Cardiac fibroblast (primary cell): ENCODE results near the gene GAMT.
"Not testable (repeated sequence)": the region's sequence is repeated elsewhere in the genome, so short reads cannot be mapped to it uniquely, and the experiment has no call there.

ENCODE experiments used
- DNase-seq, 2 donors: peaks; one replicate each; pipeline versions ENCODE4 v3.0.0 to v3.0.0-alpha.2; 2010; ENCODE audit warnings: low read depth in 2 of 2
- H3K4me3 ChIP-seq, 2 donors: replicated peaks in 1 of 2; 1 replicate in 1 of 2; 2 replicates in 1 of 2; pipeline ENCODE4 v1.5.1; 2011; ENCODE audit warnings: low read depth in 2 of 2, low read length in 2 of 2, mild to moderate bottlenecking in 2 of 2, moderate library complexity in 1 of 2
- TF ChIP-seq, protein P1 (sequence below): IDR thresholded peaks from one replicate; pipeline ENCODE4 v1.5.1; 2011; ENCODE audit warnings: low read depth, mild to moderate bottlenecking, low read length, inconsistent platforms

The GAMT gene

DNA sequence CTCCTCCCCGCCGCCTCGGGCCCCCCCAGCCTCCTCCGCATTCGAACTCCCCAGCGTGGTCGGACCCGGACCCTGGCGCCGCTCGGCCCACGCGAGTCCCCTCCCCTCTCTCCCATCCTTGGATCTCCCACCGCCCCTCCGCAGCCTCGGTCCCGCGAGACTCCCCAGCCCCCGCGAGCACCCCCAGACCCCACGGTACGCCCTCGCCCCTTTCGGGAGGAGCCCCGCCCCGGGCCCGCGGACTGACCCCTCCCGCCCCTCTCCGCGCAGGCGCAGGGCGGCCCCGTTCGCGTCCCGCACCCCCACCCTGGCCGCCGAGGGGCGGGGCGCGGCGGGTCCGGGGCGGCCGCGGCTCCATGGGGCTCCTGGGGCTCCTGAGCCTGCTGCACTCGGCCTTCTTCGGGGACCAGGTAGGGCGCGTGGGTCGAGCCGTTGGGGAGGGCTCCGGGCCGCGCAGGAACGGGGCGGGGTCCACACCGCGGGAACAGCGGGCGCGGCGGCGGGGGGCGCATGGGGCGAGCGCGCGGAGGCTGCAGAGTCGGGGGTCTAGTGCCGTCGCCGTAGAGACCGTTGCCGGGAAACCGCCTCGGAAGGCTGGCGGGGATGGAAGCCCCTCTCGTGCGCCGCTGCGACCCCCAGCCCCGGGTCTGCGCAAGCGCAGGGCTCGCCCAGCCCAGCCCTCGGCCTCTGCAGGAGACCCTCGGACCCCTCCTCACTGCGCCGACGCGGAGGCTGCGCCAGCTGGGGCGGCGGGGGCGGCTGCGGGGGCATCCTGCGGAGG is 44.8 kb upstream of the GAMT start:
- TF ChIP-seq, protein P1, sequence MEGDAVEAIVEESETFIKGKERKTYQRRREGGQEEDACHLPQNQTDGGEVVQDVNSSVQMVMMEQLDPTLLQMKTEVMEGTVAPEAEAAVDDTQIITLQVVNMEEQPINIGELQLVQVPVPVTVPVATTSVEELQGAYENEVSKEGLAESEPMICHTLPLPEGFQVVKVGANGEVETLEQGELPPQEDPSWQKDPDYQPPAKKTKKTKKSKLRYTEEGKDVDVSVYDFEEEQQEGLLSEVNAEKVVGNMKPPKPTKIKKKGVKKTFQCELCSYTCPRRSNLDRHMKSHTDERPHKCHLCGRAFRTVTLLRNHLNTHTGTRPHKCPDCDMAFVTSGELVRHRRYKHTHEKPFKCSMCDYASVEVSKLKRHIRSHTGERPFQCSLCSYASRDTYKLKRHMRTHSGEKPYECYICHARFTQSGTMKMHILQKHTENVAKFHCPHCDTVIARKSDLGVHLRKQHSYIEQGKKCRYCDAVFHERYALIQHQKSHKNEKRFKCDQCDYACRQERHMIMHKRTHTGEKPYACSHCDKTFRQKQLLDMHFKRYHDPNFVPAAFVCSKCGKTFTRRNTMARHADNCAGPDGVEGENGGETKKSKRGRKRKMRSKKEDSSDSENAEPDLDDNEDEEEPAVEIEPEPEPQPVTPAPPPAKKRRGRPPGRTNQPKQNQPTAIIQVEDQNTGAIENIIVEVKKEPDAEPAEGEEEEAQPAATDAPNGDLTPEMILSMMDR = no peak
- no peak for DNase-seq
- H3K4me3 ChIP-seq = peak overlapping the region in 1 of 2 donors; percentile 34

DNA sequence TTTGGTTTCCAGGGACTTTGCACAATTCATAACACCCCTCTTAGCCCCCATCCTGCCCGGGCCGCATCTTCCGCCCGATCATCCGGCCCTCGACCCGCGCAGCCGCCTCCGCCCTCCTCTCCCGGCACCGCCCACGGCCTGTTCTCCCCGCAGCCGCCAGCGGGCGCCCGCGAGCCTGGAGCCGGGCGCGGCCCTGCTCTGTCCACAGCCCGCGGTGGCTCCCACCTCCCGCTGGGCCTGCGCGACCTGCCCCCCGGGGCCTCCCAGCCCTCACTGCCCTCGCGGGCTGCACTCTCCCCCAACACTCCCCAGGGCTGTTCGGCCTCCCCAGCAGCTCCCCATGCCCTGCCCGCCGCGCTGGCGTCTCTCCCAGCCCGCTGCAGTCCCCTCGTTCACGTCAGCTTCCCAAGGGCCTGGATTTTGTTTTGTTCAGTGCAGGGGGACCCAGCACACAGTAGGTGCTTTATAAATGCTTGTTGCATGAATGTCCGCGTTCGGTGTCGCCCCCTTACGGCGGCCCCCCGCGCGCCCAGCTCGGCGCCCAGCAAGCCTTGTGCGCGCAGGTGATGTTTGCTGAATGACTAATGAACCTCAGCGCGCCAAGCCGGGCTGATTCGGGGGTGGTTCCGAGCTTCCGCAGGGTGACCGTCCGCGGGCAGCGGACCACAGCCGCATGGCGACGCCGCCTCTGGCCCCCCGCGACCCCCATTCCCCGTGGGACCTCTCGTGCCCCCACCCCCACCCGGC is 44.0 kb upstream of the GAMT start:
- TF ChIP-seq, protein P1 = peak; percentile 42
- H3K4me3 ChIP-seq = peak overlapping the region; percentile 30 to 34
- peak; percentile 53 to 55 for DNase-seq

DNA sequence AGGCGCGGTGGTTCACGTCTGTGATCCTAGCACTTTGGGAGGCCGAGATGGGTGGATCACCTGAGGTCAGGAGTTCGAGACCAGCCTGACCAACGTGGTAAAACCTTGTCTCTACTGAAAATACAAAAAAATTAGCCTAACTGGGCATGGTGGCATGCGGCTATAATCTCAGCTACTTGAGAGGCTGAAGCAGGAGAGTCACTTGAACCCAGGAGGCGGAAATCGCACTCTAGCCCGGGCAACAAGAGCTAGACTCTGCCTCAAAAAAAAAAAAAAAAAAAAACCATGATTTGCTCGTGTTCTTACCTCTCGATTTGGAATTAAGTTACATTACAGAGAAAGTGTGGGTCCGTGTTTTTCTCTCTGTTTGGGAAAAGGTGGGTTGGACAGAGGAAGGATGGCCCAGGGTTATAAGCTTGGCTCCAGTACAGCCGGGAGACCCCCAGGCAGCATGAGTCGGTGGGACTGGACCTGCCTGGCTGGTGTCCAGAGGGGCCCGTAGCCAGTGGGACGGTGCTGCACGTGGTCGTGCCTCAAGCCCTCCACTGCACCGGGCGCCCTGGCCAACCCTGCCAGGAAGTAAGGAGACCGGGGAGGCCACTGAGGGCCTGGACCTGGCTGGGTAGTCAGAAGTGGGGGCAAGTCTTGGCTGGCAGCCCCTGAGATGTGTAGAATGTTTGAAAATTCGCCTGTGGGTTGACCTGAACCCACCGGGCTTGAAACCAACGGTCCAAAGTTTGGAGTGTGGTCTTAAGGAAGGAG is 40.5 kb upstream of the GAMT start:
- TF ChIP-seq, protein P1 = no peak
- H3K4me3 ChIP-seq = no peak overlapping the region

DNA sequence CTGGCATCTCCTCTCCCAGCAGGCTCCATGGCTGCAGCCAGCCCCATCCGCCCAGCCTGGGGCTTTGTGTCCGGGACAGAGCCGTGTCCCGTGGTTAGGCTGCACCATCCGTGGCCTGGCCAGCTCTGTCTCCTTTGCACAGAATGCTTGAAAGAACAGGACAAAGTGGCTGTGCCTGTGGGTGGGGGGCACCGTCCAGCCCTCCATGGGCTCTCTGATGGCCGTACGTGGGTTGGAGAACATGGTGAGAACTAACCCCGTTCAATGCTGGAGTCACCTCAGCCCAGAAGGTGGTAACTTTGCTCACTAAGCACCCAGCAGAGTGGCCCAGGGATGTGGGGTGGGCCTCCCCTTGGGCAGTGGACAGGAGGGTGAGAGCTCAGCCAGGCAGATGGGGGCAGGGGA is 39.7 kb upstream of the GAMT start:
- H3K4me3 ChIP-seq = no peak overlapping the region
- TF ChIP-seq, protein P1 = no peak
- DNase-seq = no peak

More for the DNA sequence above, 40.5 kb upstream of the GAMT start:
- no peak for DNase-seq

DNA sequence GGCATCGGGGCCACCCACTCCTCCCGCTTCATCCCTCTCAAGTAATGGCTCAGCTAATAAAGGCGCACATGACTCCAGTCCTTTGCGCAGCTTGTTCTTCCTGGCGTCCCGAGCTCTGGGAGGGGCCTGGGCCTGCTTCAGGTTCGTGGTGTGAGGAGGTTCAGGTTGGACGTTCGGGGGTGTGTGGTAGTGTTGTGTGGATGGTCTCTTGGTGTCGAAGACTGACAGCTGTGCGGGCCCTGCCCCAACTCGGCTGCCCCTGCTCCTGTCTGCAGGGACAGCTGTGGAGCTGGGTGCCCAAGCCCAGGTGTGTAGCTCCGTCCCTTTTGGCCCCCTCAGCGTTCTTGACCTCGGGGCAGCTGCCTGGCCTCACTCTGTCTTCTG is 39.1 kb upstream of the GAMT start:
- TF ChIP-seq, protein P1 = no peak
- no peak for DNase-seq
- no peak overlapping the region for H3K4me3 ChIP-seq

DNA sequence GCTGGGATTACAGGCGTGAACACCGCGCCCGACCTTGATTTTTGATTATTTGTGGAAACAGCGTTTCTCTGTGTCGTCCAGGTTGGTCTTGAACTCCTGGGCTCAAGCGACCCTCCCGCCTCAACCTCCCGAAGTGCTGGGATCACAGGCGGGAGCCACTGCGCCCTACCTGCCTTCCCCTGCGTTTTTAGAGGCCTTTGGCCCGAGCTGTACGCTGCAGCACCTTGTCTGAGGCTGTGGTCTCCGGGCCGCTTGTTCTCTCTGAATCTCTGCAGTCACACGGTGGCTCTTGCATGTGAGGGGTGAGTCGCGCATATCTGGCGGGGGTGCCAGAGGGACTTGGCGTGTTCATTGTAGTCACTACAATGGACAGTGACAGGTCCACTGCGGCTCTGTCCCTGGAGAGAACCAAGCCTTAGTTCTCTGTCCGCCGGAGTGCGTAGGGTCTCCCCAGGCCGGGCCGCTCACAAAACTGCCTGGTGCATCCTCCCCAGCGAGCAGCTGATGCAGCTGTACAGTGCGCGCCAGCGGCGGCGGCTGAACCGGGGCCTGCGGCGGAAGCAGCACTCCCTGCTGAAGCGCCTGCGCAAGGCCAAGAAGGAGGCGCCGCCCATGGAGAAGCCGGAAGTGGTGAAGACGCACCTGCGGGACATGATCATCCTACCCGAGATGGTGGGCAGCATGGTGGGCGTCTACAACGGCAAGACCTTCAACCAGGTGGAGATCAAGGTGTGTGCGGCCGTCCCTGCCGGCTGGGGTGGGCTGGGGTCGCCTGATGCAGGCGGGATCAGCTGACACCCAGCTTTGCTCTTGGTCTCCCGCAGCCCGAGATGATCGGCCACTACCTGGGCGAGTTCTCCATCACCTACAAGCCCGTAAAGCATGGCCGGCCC is 38.4 kb upstream of the GAMT start:
- H3K4me3 ChIP-seq = peak overlapping the region; percentile 76 to 90
- DNase-seq = not testable (repeated sequence)
